Esophagus muscularis mucosa (tissue), 4 donors: ENCODE data around the gene GPT2. TPM values are rescaled to one million over a fixed set of nuclear protein-coding genes. Genes with fewer than 3 reads are reported as not detected.

ENCODE experiments used
- DNase-seq: peaks from one replicate; pipeline ENCODE4 v3.0.0-alpha.2; 2017; ENCODE audit errors: extremely low spot score
- H3K27ac ChIP-seq, 4 donors: fragments of 200-600 bp; sonication (generic); replicated peaks in 1 of 4; 1 replicate in 3 of 4; 2 replicates in 1 of 4; pipeline ENCODE4 v1.5.1; 2016 to 2019; ENCODE audit warnings: mild to moderate bottlenecking in 1 of 4
- H3K27me3 ChIP-seq, 4 donors: fragments of 200-600 bp; sonication (generic); one replicate each; pipeline versions ENCODE4 v1.5.1 to v1.6.0; 2016 to 2019
- H3K36me3 ChIP-seq, 4 donors: fragments of 200-600 bp; sonication (generic); one replicate each; pipeline ENCODE4 v1.5.1; 2016 to 2019
- H3K4me1 ChIP-seq, 4 donors: fragments of 200-600 bp; sonication (generic); one replicate each; pipeline ENCODE4 v1.5.1; 2016 to 2019
- H3K4me3 ChIP-seq, 4 donors: fragments of 200-600 bp; sonication (generic); 1 replicate in 2 of 4; 2 replicates in 2 of 4; pipeline ENCODE4 v1.5.1; 2016 to 2019; ENCODE audit warnings: mild to moderate bottlenecking in 4 of 4, moderate library complexity in 1 of 4
- H3K9me3 ChIP-seq, 4 donors: fragments of 200-600 bp; sonication (generic); 1 replicate in 3 of 4; 2 replicates in 1 of 4; pipeline ENCODE4 v1.5.1; 2016 to 2019
- CTCF ChIP-seq, 3 experiments: fragments of 200-600 bp in 2 of 3; fragments of 450-650 bp in 1 of 3; sonication (generic) in 2 of 3; IDR thresholded peaks; one replicate each; pipeline ENCODE4 v1.5.1; 2017 to 2019; ENCODE audit warnings: antibody characterized with exemption in 3 of 3, mild to moderate bottlenecking in 2 of 3, moderate library complexity in 1 of 3
- EP300 ChIP-seq: sonication (generic); formaldehyde crosslinking; IDR thresholded peaks from one replicate; pipeline ENCODE4 v1.6.1; 2017; ENCODE audit warnings: antibody characterized with exemption
- POLR2A ChIP-seq: fragments of 450-650 bp; IDR thresholded peaks from one replicate; pipeline ENCODE4 v1.6.1; 2017; ENCODE audit warnings: antibody characterized with exemption, moderate library complexity, mild to moderate bottlenecking, low read depth
- POLR2AphosphoS5 ChIP-seq, 2 donors: sonication (generic); formaldehyde crosslinking; IDR thresholded peaks; one replicate each; pipeline ENCODE4 v1.6.1; 2017; ENCODE audit warnings: antibody characterized with exemption in 2 of 2
- WGBS: methylation state at CpG from one replicate; pipeline ENCODE4 v1.1.5; 2018; 5-methylcytosine and 5-hydroxymethylcytosine counted together
- intact Hi-C: fragments of 100-400 bp; cut with DNase I; formaldehyde crosslinking; loops from one replicate; pipeline ENCODE4 v1.15.1; 2023
- total RNA-seq, 4 donors: library from RNA; depleted of rRNA; stranded (reverse); fragments of >200 nt; gene quantifications; one replicate each; pipeline versions ENCODE4 v1.1.0 to v1.2.1, GENCODE V29; 2016

The GPT2 gene
- total RNA-seq, 4 donors from 2014 or later: 2.5 to 5.7 (median 3.6) TPM

- Histone ChIP-seq H3K36me3 (peaks cover 0 to 50% (median 8%) of the 10 kb centered on the region in 4 donors), H3K4me1 (peaks cover 0 to 10% (median 2%) of the 10 kb centered on the region in 4 donors), H3K27me3 (no peaks in the 10 kb centered on the region), H3K9me3 (no peaks in the 10 kb centered on the region), H3K27ac (no peak overlapping the region), H3K4me3 (no peak overlapping the region)
- intact Hi-C loops: no loop called here
- TF ChIP-seq EP300 (no peak), CTCF (IDR thresholded peaks at IDR 0.05) (no peak), POLR2AphosphoS5 (IDR thresholded peaks at IDR 0.05) (no peak), POLR2A (no peak)
- WGBS: 81% methylated on average over 3 of the region's 3 CpGs
- DNase-seq: no peak
Measured at GRCh38 chr16:46911038-46911437, 26.9 kb downstream of the GPT2 start.

DNA sequence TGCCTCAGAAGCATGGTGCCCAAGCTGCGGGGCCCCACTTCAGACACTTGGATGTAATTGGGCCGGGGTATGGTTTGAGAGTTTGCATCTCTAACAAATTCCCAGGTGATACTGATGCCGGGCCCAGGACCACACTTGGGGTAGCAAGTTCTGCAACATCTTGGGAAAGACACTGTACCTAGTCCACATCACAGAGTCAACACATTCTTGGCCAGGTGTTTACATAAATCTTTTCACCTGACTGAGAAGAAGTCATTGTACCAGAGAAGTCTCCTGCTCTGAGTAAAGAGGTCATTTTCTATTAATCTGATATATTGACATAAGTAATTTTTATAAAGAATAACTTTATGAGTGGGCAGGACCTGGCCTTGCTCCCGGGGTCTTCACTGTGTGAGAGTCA is 27.5 kb downstream of the GPT2 start:
- intact Hi-C loops: no loop called here
- Histone ChIP-seq H3K27me3 (no peaks in the 10 kb centered on the region), H3K27ac (no peak overlapping the region), H3K4me3 (no peak overlapping the region), H3K4me1 (peaks cover 0 to 10% (median 2%) of the 10 kb centered on the region in 4 donors), H3K36me3 (peaks cover 0 to 52% (median 8%) of the 10 kb centered on the region in 4 donors), H3K9me3 (no peaks in the 10 kb centered on the region)
- 100% methylated on average over 4 of the region's 4 CpGs for WGBS
- no peak for TF ChIP-seq POLR2A
- no peak for DNase-seq

- Histone ChIP-seq H3K9me3 (no peaks in the 10 kb centered on the region), H3K36me3 (peaks cover 0 to 58% (median 12%) of the 10 kb centered on the region in 4 donors), H3K27me3 (no peaks in the 10 kb centered on the region), H3K27ac (no peak overlapping the region), H3K4me3 (no peak overlapping the region), H3K4me1 (no peaks in the 10 kb centered on the region)
- DNase-seq: no peak
- 91% methylated on average over 11 of the region's 11 CpGs for WGBS
- TF ChIP-seq POLR2AphosphoS5 (IDR thresholded peaks at IDR 0.05) (no peak), CTCF (IDR thresholded peaks at IDR 0.05) (no peak), POLR2A (no peak), EP300 (no peak)
- intact Hi-C loops: no loop called here
Measured at GRCh38 chr16:46914556-46915201, 30.5 kb downstream of the GPT2 start.

GRCh38 chr16:46915483-46916025 is 31.4 kb downstream of the GPT2 start:
- WGBS: 92% methylated on average over 2 of the region's 2 CpGs
- H3K9me3 ChIP-seq: no peaks in the 10 kb centered on the region
- DNase-seq: no peak
- H3K27me3 ChIP-seq: no peaks in the 10 kb centered on the region
- intact Hi-C loops: no loop called here
- no peak overlapping the region for H3K4me3 ChIP-seq
- no peaks in the 10 kb centered on the region for H3K4me1 ChIP-seq
- peaks cover 0 to 53% (median 12%) of the 10 kb centered on the region in 4 donors for H3K36me3 ChIP-seq
- no peak overlapping the region for H3K27ac ChIP-seq
- TF ChIP-seq POLR2A (no peak), EP300 (no peak), POLR2AphosphoS5 (IDR thresholded peaks at IDR 0.05) (no peak), CTCF (IDR thresholded peaks at IDR 0.05) (no peak)

- Histone ChIP-seq H3K27ac (no peak overlapping the region), H3K36me3 (peaks cover 0 to 45% (median 16%) of the 10 kb centered on the region in 4 donors), H3K4me1 (no peaks in the 10 kb centered on the region), H3K27me3 (no peaks in the 10 kb centered on the region), H3K9me3 (no peaks in the 10 kb centered on the region), H3K4me3 (no peak overlapping the region)
- intact Hi-C loops: no loop called here
- no peak for DNase-seq
- TF ChIP-seq POLR2A: no peak
- no peak for TF ChIP-seq CTCF (IDR thresholded peaks at IDR 0.05)
- no peak for TF ChIP-seq EP300
- no peak for TF ChIP-seq POLR2AphosphoS5 (IDR thresholded peaks at IDR 0.05)
- WGBS: 93% methylated on average over 3 of the region's 3 CpGs
Measured at GRCh38 chr16:46916980-46917379, 32.8 kb downstream of the GPT2 start.
